Astrocyte of the hippocampus (primary cell): ENCODE measurements around the gene TSPAN33.
A peak's percentile ranks its signal among the peaks of the same experiment; 100 is the strongest.
"Not testable (repeated sequence)": the region's sequence is repeated elsewhere in the genome, so short reads cannot be mapped to it uniquely, and the experiment has no call there.

ENCODE experiments used
- DNase-seq: peaks from one replicate; pipeline ENCODE4 v3.0.0; 2011; ENCODE audit warnings: low read depth, low spot score

The TSPAN33 gene

GRCh38 chr7:129209067-129209926 lies 64.8 kb downstream of the TSPAN33 start:
- no peak for DNase-seq

GRCh38 chr7:129210256-129210988 lies 65.9 kb downstream of the TSPAN33 start:
- peak; percentile 84 for DNase-seq

DNA sequence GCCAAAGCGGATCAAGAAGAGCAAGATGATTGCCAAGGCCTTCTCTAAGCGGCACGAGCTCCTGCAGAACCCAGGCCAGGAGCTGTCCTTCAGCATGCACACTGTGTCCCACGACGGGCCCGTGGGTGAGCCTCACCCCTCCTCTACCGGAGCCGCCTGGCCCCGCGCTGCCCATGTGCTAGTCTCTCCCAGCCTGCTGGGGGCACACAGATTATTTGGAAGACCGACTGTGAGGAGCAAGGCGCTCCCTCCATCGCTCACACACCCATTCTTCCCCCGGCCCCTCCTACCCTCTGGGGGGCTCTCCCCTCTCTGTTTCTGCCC lies 66.4 kb downstream of the TSPAN33 start:
- no peak for DNase-seq

- DNase-seq: no peak
Observed at GRCh38 chr7:129212126-129212525, 67.6 kb downstream of the TSPAN33 start.

- no peak for DNase-seq
Observed at GRCh38 chr7:129212596-129212995, 68.1 kb downstream of the TSPAN33 start.

DNA sequence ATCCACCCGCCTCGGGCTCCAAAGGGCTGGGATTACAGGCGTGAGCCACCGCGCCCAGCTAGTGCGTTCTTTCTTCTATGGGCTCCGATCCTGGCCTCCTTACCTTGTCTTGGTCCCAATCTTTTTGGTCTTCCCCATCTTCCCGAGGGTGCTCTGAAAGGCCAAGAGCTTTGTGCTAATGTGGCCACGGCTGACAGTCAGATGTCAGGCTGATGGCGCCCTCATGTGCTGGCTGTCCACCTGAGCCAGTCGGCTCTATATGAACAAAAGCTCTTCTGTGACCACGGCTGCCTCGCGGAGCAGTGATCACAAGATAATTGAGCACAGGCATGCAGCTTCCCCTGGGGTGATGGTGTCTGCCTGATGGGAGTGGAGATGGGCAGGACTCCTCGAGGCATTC lies 69.3 kb downstream of the TSPAN33 start:
- DNase-seq: no peak

DNA sequence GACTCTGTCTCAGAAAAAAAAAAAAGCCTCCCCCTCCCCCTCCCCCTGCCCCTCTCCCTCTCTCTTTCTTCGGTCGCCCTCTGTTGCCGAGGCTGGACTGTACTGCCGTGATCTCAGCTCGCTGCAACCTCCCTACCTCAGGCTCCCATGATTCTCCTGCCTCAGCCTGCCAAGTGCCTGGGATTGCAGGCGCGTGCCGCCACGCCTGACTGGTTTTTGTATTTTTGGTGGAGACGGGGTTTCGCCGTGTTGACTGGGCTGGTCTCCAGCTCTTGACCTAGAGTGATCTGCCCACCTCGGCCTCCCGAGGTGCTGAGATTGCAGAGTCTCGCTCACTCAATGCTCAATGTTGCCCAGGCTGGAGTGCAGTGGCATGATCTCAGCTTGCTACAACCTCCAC lies 71.2 kb downstream of the TSPAN33 start:
- not testable (repeated sequence) for DNase-seq

DNA sequence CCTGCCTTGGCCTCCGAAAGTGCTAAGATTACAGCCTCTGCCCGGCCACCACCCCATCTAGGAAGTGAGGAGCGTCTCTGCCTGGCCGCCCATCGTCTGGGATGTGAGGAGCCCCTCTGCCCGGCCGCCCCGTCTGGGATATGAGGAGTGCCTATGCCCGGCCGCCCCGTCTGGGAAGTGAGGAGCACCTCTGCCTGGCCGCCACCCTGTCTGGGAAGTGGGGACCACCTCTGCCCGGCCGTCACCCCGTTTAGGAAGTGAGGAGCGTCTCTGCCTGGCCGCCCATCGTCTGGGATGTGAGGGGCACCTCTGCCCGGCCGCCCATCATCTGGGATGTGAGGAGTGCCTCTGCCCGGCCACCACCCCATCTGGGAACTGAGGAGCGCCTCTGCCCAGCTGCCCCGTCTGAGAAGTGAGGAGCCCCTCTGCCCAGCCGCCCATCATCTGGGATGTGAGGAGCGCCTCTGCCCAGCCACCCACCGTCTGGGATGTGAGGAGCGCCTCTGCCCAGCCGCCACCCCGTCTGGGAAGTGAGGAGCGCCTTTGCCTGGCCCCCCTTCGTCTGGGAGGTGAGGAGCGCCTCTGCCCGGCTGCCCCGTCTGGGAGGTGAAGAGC lies 71.7 kb downstream of the TSPAN33 start:
- not testable (repeated sequence) for DNase-seq

- not testable (repeated sequence) for DNase-seq
Observed at GRCh38 chr7:129216821-129217416, 72.4 kb downstream of the TSPAN33 start.

DNA sequence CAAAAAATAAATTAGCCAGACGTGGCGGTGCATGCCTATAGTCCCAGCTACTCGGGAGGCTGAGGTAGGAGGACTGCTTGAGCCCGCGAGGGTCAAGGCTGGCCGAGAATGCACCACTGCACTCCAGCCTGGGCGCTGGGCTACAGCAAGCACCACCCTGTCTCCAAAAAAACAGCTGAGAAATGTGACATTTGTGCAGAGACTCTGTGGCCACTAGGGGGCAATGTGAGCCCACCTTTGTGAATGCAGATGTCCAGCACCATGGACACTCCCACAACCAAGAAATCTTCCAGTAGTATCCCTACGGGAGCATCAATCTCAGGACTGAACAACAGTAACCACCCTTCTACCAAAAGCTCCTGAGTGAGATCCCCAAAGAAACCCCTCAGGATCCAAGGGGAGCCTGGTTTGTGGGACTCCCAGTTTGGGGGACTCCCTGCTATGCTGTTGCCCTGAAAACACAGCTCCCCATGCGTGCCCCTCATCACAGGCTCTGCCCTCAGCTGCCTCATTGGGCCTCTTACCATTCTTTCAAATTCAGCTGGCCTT lies 74.1 kb downstream of the TSPAN33 start:
- DNase-seq: peak; percentile 90

- DNase-seq: not testable (repeated sequence)
Observed at GRCh38 chr7:129219166-129219565, 74.7 kb downstream of the TSPAN33 start.
